HepG2 (cell line): ENCODE measurements around the gene TIAM1. TPM values are rescaled to one million over a fixed set of nuclear protein-coding genes. Genes with fewer than 3 reads are reported as not detected.

ENCODE experiments used
- ATAC-seq: fragments of 200-7000 bp; cut with Tn5 transposase; 3 replicates; pipeline ENCODE4 v1.9.1; 2020; ENCODE audit warnings: mild to moderate bottlenecking, moderate library complexity
- BruUV-seq: library from RNA; stranded (reverse); fragments of 400-500 nt; replicated peaks from 2 replicates; lab custom pipeline; 2021; lab: Mats Ljungman, UMichigan
- CTCF ChIA-PET: fragments of 300-600 bp; formaldehyde crosslinking; extraction: SDS; loops from one replicate; lab custom pipeline; 2021; ENCODE audit warnings: low total read pairs, inconsistent platforms, low intra/inter-chr PET ratio; lab: Yijun Ruan, JAX
- POLR2A ChIA-PET: fragments of 350-600 bp; sonication (Branson Sonifier 250); formaldehyde crosslinking; loops from one replicate; lab custom pipeline; 2020; ENCODE audit warnings: antibody characterized with exemption, inconsistent platforms; lab: Yijun Ruan, JAX
- DNase-seq: peaks from one replicate; pipeline ENCODE4 v3.0.0-alpha.2; 2015; ENCODE audit warnings: low spot score
- FAIRE-seq: peaks from 3 replicates; lab custom pipeline; 2011; peaks lifted over from hg19 to GRCh38; lab: Jason Lieb, UNC
- H2AFZ ChIP-seq: one replicate; pipeline ENCODE4 v1.6.1; 2011; ENCODE audit warnings: low read length, inconsistent platforms
- H3K27ac ChIP-seq: fragments of 300-600 bp; 3 replicates; pipeline ENCODE4 v1.8.0; 2011; ENCODE audit warnings: mixed run types, mild to moderate bottlenecking, mixed read lengths, low read length, inconsistent platforms; ENCODE audit not compliant: insufficient read depth; ENCODE audit errors: extremely low read length
- H3K27me3 ChIP-seq, 2 experiments: fragments of 200-600 bp in 1 of 2; 2 replicates in 1 of 2; 3 replicates in 1 of 2; pipeline versions ENCODE4 v1.6.0 to v1.8.0; 2011; ENCODE audit warnings: low read length in 2 of 2, mild to moderate bottlenecking in 2 of 2, moderate library complexity in 2 of 2, inconsistent platforms in 1 of 2; ENCODE audit not compliant: insufficient read depth in 2 of 2, control insufficient read depth in 1 of 2
- H3K36me3 ChIP-seq, 2 experiments: fragments of 200-600 bp in 1 of 2; replicated peaks in 1 of 2; 2 replicates in 1 of 2; 3 replicates in 1 of 2; pipeline versions ENCODE4 v1.5.1 to v1.8.0; 2011; ENCODE audit warnings: low read length in 2 of 2, inconsistent platforms in 1 of 2; ENCODE audit not compliant: insufficient read depth in 2 of 2, control insufficient read depth in 1 of 2
- H3K4me1 ChIP-seq: 2 replicates; pipeline ENCODE4 v1.5.1; 2012; ENCODE audit warnings: low read length, inconsistent platforms; ENCODE audit not compliant: insufficient read depth
- H3K4me2 ChIP-seq: 2 replicates; pipeline ENCODE4 v1.6.0; 2011; ENCODE audit warnings: low read depth, low read length, inconsistent platforms
- H3K4me3 ChIP-seq, 3 experiments: fragments of 200-600 bp in 1 of 3; sonication (generic), shearing (Covaris generic) in 1 of 3; replicated peaks in 1 of 3; 2 replicates each; pipeline ENCODE4 v1.5.1; 2011 to 2016; ENCODE audit warnings: low read length in 3 of 3, inconsistent platforms in 2 of 3, low read depth in 2 of 3, mild to moderate bottlenecking in 2 of 3, control low read depth in 1 of 3, mixed read lengths in 1 of 3; ENCODE audit not compliant: insufficient read depth in 1 of 3
- H3K79me2 ChIP-seq: one replicate; pipeline ENCODE4 v1.6.1; 2011; ENCODE audit warnings: low read length, inconsistent platforms; ENCODE audit not compliant: insufficient read depth
- H3K9ac ChIP-seq: 2 replicates; pipeline ENCODE4 v1.6.0; 2011; ENCODE audit warnings: mild to moderate bottlenecking, low read depth, low read length, inconsistent platforms; ENCODE audit not compliant: insufficient read depth
- H3K9me3 ChIP-seq: 2 replicates; pipeline ENCODE4 v1.5.1; 2012; ENCODE audit warnings: mild to moderate bottlenecking, low read length
- H4K20me1 ChIP-seq: 2 replicates; pipeline ENCODE4 v1.6.0; 2011; ENCODE audit warnings: inconsistent platforms, mild to moderate bottlenecking, low read length, moderate library complexity; ENCODE audit not compliant: insufficient read depth
- ATF7 ChIP-seq, 2 experiments: fragments of 450-650 bp in 1 of 2; sonication (generic) in 1 of 2; formaldehyde crosslinking in 1 of 2; IDR thresholded peaks; 2 replicates each; pipeline versions ENCODE4 v1.4.0 to v1.6.1; 2016 to 2020; ENCODE audit warnings: antibody characterized with exemption in 1 of 2, mild to moderate bottlenecking in 1 of 2, missing genetic modification reagents in 1 of 2
- ELF4 ChIP-seq: sonication (generic); formaldehyde crosslinking; IDR thresholded peaks from 2 replicates; pipeline ENCODE4 v1.5.0; 2020; ENCODE audit warnings: missing genetic modification reagents, mild to moderate bottlenecking, moderate library complexity, borderline replicate concordance
- ETV6 ChIP-seq: sonication (generic); formaldehyde crosslinking; conservative IDR thresholded peaks from 2 replicates; pipeline ENCODE4 v1.4.0; 2020; ENCODE audit warnings: missing genetic modification reagents
- GPBP1L1 ChIP-seq: sonication (generic); formaldehyde crosslinking; IDR thresholded peaks from 2 replicates; pipeline ENCODE4 v1.5.0; 2020; ENCODE audit warnings: mild to moderate bottlenecking, missing genetic modification reagents
- MAX ChIP-seq: IDR thresholded peaks from 2 replicates; pipeline ENCODE4 v1.6.1; 2012; ENCODE audit warnings: inconsistent platforms
- MBNL3 ChIP-seq: fragments of 250-450 bp; sonication (Bioruptor Pico); conservative IDR thresholded peaks from 2 replicates; pipeline ENCODE4 v1.8.0; 2022; ENCODE audit warnings: mild to moderate bottlenecking, inconsistent platforms
- ZBTB2 ChIP-seq: sonication (generic); formaldehyde crosslinking; IDR thresholded peaks from 2 replicates; pipeline ENCODE4 v1.8.0; 2022; ENCODE audit warnings: low read depth, missing genetic modification reagents
- ZBTB25 ChIP-seq: IDR thresholded peaks from 2 replicates; pipeline ENCODE4 v1.6.1; 2018; ENCODE audit warnings: missing genetic modification reagents
- ZBTB26 ChIP-seq: IDR thresholded peaks from 2 replicates; pipeline ENCODE4 v1.6.1; 2016; ENCODE audit warnings: missing compliant biosample characterization, missing genetic modification reagents, borderline replicate concordance
- ZBTB43 ChIP-seq: sonication (generic); formaldehyde crosslinking; conservative IDR thresholded peaks from 2 replicates; pipeline ENCODE4 v1.4.0; 2020; ENCODE audit warnings: missing genetic modification reagents
- ZNF180 ChIP-seq: sonication (generic); formaldehyde crosslinking; IDR thresholded peaks from 2 replicates; pipeline ENCODE4 v1.4.0; 2020; ENCODE audit warnings: low read depth, missing genetic modification reagents, borderline replicate concordance
- ZNF280B ChIP-seq: sonication (generic); formaldehyde crosslinking; IDR thresholded peaks from 2 replicates; pipeline ENCODE4 v1.5.0; 2020; ENCODE audit warnings: missing genetic modification reagents, mild to moderate bottlenecking, borderline replicate concordance
- ZNF704 ChIP-seq: sonication (generic); formaldehyde crosslinking; IDR thresholded peaks from 2 replicates; pipeline ENCODE4 v1.8.1; 2023; ENCODE audit warnings: mild to moderate bottlenecking, inconsistent platforms, moderate library complexity, missing genetic modification reagents, borderline replicate concordance
- ZNF75D ChIP-seq: sonication (generic); formaldehyde crosslinking; IDR thresholded peaks from 2 replicates; pipeline ENCODE4 v1.8.1; 2023; ENCODE audit warnings: missing genetic modification reagents, mild to moderate bottlenecking, borderline replicate concordance
- WGBS: methylation state at CpG from one replicate; pipeline ENCODE4 v1.1.6; 2017; ENCODE audit warnings: low lambda C conversion rate; 5-methylcytosine and 5-hydroxymethylcytosine counted together
- in situ Hi-C: cut with HindIII; loops from 2 replicates; pipeline ENCODE4 v1.10.0; 2017; ENCODE audit warnings: low pct_unique_long_range_greater_than_20kb; ENCODE audit not compliant: extremely low pct_ligation_motif_present
- intact Hi-C: fragments of 100-400 bp; cut with micrococcal nuclease; formaldehyde crosslinking; loops from one replicate; pipeline ENCODE4 v1.10.0; 2022; ENCODE audit not compliant: unreplicated experiment
- polyA plus RNA-seq, 8 experiments: library from polyadenylated mRNA; depleted of rRNA in 3 of 8; stranded (reverse) in 7 of 8; unstranded in 1 of 8; fragments of >200 nt; fragmentation: Illumina TruSeq in 4 of 8; extraction: Trizol in 4 of 8; gene quantifications; 2 replicates each; pipeline versions ENCODE4 v1.2.1 to v1.2.3, GENCODE V29; 2011 to 2016; ENCODE audit warnings: low read depth in 4 of 8, missing spikeins in 1 of 8, mixed read lengths in 1 of 8; ENCODE audit not compliant: insufficient read depth in 1 of 8
- total RNA-seq, 5 experiments: library from RNA; depleted of rRNA; stranded (reverse); fragments of >200 nt; fragmentation: Illumina TruSeq; extraction: Trizol; gene quantifications; 2 replicates each; pipeline ENCODE4 v1.2.3, GENCODE V29; 2016; ENCODE audit warnings: low read depth in 1 of 5

The TIAM1 gene
- total and polyA plus RNA-seq, 2 of the 13 experiments (the other 11 are each of a cell fraction or from before 2014, with no cell fraction given), result 0.13 to 0.24 TPM

GRCh38 chr21:31176080-31176551 lies 167.9 kb downstream of the TIAM1 start:
- intact Hi-C loops (no loop called here), in situ Hi-C loops (no loop called here)
- FAIRE-seq (no peak), DNase-seq (no peak), ATAC-seq (no peak)
- Histone ChIP-seq H3K27ac (no peak overlapping the region), H2AFZ (no peak overlapping the region), H3K79me2 (no peaks in the 10 kb centered on the region), H3K36me3 (no peaks in the 10 kb centered on the region), H3K9me3 (no peaks in the 10 kb centered on the region), H3K4me2 (no peak overlapping the region), H3K4me1 (peaks cover 9% of the 10 kb centered on the region; the same call in 1 of the 2 replicates), H3K9ac (no peak overlapping the region), H3K4me3 (no peak overlapping the region), H3K27me3 (no peaks in the 10 kb centered on the region), H4K20me1 (no peaks in the 10 kb centered on the region)
- 80% methylated on average over 2 of the region's 2 CpGs for WGBS
- ChIA-PET POLR2A (no interaction called here), CTCF (no interaction called here)
- BruUV-seq, result no TSS peak
- no peak for TF ChIP-seq ZBTB2 (CRISPR knock-in tag)
- TF ChIP-seq ZNF280B, result no peak
- no peak for TF ChIP-seq MBNL3 (CRISPR knock-in tag)
- TF ChIP-seq ATF7 (IDR thresholded peaks at IDR 0.05), result no peak
- TF ChIP-seq ATF7 (CRISPR knock-in tag; IDR thresholded peaks at IDR 0.05), result no peak
- TF ChIP-seq MAX, result no peak
- TF ChIP-seq ZBTB26 (CRISPR knock-in tag), result no peak
- no peak for TF ChIP-seq ZBTB43 (CRISPR knock-in tag)
- no peak for TF ChIP-seq ETV6 (CRISPR knock-in tag)
- no peak for TF ChIP-seq ZNF75D (CRISPR knock-in tag)
- no peak for TF ChIP-seq ZNF180
- TF ChIP-seq GPBP1L1 (CRISPR knock-in tag), result no peak
- no peak for TF ChIP-seq ZBTB25
- no peak for TF ChIP-seq ELF4
- no peak for TF ChIP-seq ZNF704 (CRISPR knock-in tag)
